ENCODE results near the gene FRMD4A.

Gene FRMD4A

DNA sequence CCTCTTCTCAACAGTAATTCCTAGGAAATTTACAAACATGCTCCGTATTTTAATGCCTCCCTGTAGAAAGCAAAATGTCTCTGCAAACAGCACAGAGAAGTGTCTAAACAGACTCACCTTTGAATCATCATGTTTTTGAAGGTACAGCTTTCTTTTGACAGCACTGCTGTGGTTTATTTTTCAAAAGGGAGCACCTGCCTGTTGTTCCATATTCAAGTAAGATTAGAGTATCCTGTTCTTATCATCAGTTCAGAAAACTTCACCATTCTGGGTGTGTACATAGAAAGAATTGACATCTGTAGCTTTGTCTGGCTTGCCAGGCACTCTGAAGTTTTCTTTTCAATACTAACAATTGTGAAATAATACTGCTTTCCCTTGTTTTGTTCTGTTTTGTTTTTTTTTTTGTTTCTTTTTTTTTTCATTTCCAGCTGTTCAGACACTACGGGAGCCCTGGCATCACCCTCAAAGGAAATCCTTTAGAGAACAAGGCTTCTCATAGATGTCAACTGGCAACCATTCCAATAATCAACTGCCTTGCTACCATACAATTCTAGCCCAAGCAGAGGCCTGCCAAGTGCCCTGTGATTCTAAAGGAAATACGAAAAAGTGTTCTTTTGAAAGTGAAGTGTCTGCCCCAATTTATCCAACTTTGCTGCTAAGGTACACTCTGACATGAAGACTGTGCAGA is 468.0 kb downstream of the FRMD4A start:
- no peaks in the 10 kb centered on the region for H3K27me3 ChIP-seq (ENCODE audit: insufficient read depth, poor library complexity, severe bottlenecking)
- no peak for DNase-seq (ENCODE audit: low read depth in 1 of 2, low spot score in 1 of 2)
- no peak overlapping the region for H3K4me3 ChIP-seq (replicated peaks; ENCODE audit: insufficient read depth, low read length)
- no peak overlapping the region for H3K27ac ChIP-seq (replicated peaks)
- TF ChIP-seq REST (IDR thresholded peaks at IDR 0.05; ENCODE audit: insufficient replicate concordance, low read depth): no peak
- no peak for TF ChIP-seq POLR2AphosphoS5 (IDR thresholded peaks at IDR 0.05; ENCODE audit: low read depth)
- TF ChIP-seq SPI1 (IDR thresholded peaks at IDR 0.05; ENCODE audit: borderline replicate concordance, low read depth): no peak
- no peak for TF ChIP-seq GABPA (IDR thresholded peaks at IDR 0.05; ENCODE audit: low read depth)
- TF ChIP-seq, protein P1, sequence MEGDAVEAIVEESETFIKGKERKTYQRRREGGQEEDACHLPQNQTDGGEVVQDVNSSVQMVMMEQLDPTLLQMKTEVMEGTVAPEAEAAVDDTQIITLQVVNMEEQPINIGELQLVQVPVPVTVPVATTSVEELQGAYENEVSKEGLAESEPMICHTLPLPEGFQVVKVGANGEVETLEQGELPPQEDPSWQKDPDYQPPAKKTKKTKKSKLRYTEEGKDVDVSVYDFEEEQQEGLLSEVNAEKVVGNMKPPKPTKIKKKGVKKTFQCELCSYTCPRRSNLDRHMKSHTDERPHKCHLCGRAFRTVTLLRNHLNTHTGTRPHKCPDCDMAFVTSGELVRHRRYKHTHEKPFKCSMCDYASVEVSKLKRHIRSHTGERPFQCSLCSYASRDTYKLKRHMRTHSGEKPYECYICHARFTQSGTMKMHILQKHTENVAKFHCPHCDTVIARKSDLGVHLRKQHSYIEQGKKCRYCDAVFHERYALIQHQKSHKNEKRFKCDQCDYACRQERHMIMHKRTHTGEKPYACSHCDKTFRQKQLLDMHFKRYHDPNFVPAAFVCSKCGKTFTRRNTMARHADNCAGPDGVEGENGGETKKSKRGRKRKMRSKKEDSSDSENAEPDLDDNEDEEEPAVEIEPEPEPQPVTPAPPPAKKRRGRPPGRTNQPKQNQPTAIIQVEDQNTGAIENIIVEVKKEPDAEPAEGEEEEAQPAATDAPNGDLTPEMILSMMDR (IDR thresholded peaks at IDR 0.05; ENCODE audit: insufficient read depth, low read length): no peak

GRCh38 chr10:13860886-13861285 is 469.8 kb downstream of the FRMD4A start:
- Histone ChIP-seq H3K27me3 (ENCODE audit: insufficient read depth, poor library complexity, severe bottlenecking) (no peaks in the 10 kb centered on the region), H3K4me3 (replicated peaks; ENCODE audit: insufficient read depth, low read length) (no peak overlapping the region), H3K27ac (replicated peaks) (no peak overlapping the region)
- TF ChIP-seq POLR2AphosphoS5 (IDR thresholded peaks at IDR 0.05; ENCODE audit: low read depth) (no peak), GABPA (IDR thresholded peaks at IDR 0.05; ENCODE audit: low read depth) (no peak), REST (IDR thresholded peaks at IDR 0.05; ENCODE audit: insufficient replicate concordance, low read depth) (no peak), SPI1 (IDR thresholded peaks at IDR 0.05; ENCODE audit: borderline replicate concordance, low read depth) (no peak)
- TF ChIP-seq, protein P1 (IDR thresholded peaks at IDR 0.05; ENCODE audit: insufficient read depth, low read length): no peak
- DNase-seq (ENCODE audit: low read depth in 1 of 2, low spot score in 1 of 2): no peak

GRCh38 chr10:13859979-13860654 is 470.6 kb downstream of the FRMD4A start:
- no peak for TF ChIP-seq SPI1 (IDR thresholded peaks at IDR 0.05; ENCODE audit: borderline replicate concordance, low read depth)
- TF ChIP-seq GABPA (IDR thresholded peaks at IDR 0.05; ENCODE audit: low read depth): no peak
- TF ChIP-seq POLR2AphosphoS5 (IDR thresholded peaks at IDR 0.05; ENCODE audit: low read depth): no peak
- no peak for TF ChIP-seq REST (IDR thresholded peaks at IDR 0.05; ENCODE audit: insufficient replicate concordance, low read depth)
- TF ChIP-seq, protein P1 (IDR thresholded peaks at IDR 0.05; ENCODE audit: insufficient read depth, low read length): no peak
- Histone ChIP-seq H3K27ac (replicated peaks) (no peak overlapping the region), H3K27me3 (ENCODE audit: insufficient read depth, poor library complexity, severe bottlenecking) (no peaks in the 10 kb centered on the region), H3K4me3 (replicated peaks; ENCODE audit: insufficient read depth, low read length) (no peak overlapping the region)
- no peak for DNase-seq (ENCODE audit: low read depth in 1 of 2, low spot score in 1 of 2)

All from HL-60 (cell line).